Tibial artery (tissue), 4 donors: Measurements from ENCODE around the gene SCARB1.

Source experiments
- DNase-seq, 2 donors: peaks; one replicate each; pipeline ENCODE4 v3.0.0-alpha.2; 2019
- H3K27ac ChIP-seq, 2 donors: fragments of 200-600 bp; sonication (generic) in 1 of 2; 1 replicate in 1 of 2; 2 replicates in 1 of 2; pipeline ENCODE4 v1.5.1; 2018 to 2019; ENCODE audit warnings: mild to moderate bottlenecking in 1 of 2
- H3K27me3 ChIP-seq, 2 donors: fragments of 200-600 bp; sonication (generic) in 1 of 2; one replicate each; pipeline versions ENCODE4 v1.5.1 to v1.6.0; 2016 to 2019
- H3K36me3 ChIP-seq, 3 donors: fragments of 200-600 bp; sonication (generic) in 2 of 3; one replicate each; pipeline ENCODE4 v1.5.1; 2016 to 2019; ENCODE audit warnings: mild to moderate bottlenecking in 2 of 3
- H3K4me1 ChIP-seq, 4 donors: fragments of 200-600 bp; sonication (generic) in 2 of 4; 1 replicate in 3 of 4; 2 replicates in 1 of 4; pipeline ENCODE4 v1.5.1; 2016 to 2019
- H3K4me3 ChIP-seq, 2 donors: fragments of 200-600 bp; sonication (generic) in 1 of 2; 1 replicate in 1 of 2; 2 replicates in 1 of 2; pipeline ENCODE4 v1.5.1; 2018 to 2019; ENCODE audit warnings: mild to moderate bottlenecking in 2 of 2
- H3K9me3 ChIP-seq, 3 donors: fragments of 200-600 bp; sonication (generic) in 1 of 3; one replicate each; pipeline ENCODE4 v1.5.1; 2016 to 2019
- CTCF ChIP-seq, 2 experiments: fragments of 200-600 bp in 1 of 2; fragments of 450-650 bp in 1 of 2; IDR thresholded peaks; one replicate each; pipeline ENCODE4 v1.5.1; 2017 to 2019; ENCODE audit warnings: antibody characterized with exemption in 2 of 2, mild to moderate bottlenecking in 1 of 2, moderate library complexity in 1 of 2
- intact Hi-C: fragments of 100-400 bp; cut with DNase I; formaldehyde crosslinking; loops from one replicate; pipeline ENCODE4 v1.15.0; 2023; ENCODE audit warnings: low total_unique reads

The SCARB1 gene

GRCh38 chr12:124852329-124852831, 11.3 kb downstream of the SCARB1 start:
- H3K27ac ChIP-seq = no peak overlapping the region
- no peak for TF ChIP-seq CTCF (IDR thresholded peaks at IDR 0.05)
- intact Hi-C loops = no loop called here
- H3K36me3 ChIP-seq = no peaks in the 10 kb centered on the region
- peak; percentile 61 to 78 for DNase-seq
- peaks cover 0 to 11% (median 9%) of the 10 kb centered on the region in 4 donors for H3K4me1 ChIP-seq
- H3K9me3 ChIP-seq = no peaks in the 10 kb centered on the region
- H3K4me3 ChIP-seq = no peak overlapping the region
- no peaks in the 10 kb centered on the region for H3K27me3 ChIP-seq

DNA sequence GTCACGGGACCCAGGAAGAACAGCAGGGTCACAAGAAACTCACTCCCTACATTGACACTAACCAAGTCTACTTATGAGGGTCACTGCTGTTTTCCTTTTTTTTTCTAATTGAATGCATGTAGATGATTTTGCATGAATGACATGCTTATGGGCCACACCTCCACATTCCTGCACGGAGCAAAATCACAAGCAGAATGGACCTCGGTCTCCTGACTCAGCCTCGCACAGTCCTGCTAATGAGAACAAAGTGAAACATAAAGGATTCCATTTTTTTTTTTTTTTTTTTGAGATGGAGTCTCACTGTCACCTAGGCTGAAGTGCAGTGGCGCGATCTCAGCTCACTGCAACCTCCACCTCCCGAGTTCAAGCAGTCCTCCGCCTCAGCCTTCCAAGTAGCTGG, 12.3 kb downstream of the SCARB1 start:
- DNase-seq = no peak
- H3K4me3 ChIP-seq = no peak overlapping the region

GRCh38 chr12:124849382-124849781, 14.3 kb downstream of the SCARB1 start:
- Histone ChIP-seq H3K27me3 (no peaks in the 10 kb centered on the region), H3K36me3 (no peaks in the 10 kb centered on the region), H3K4me3 (no peak overlapping the region), H3K27ac (no peak overlapping the region), H3K4me1 (peaks cover 0 to 9% (median 0%) of the 10 kb centered on the region in 4 donors), H3K9me3 (no peaks in the 10 kb centered on the region)
- no peak for DNase-seq
- intact Hi-C loops = no loop called here
- TF ChIP-seq CTCF (IDR thresholded peaks at IDR 0.05) = no peak

More for the DNA sequence above, 12.3 kb downstream of the SCARB1 start:
- Histone ChIP-seq H3K9me3 (no peaks in the 10 kb centered on the region), H3K4me1 (peaks cover 0 to 14% (median 4%) of the 10 kb centered on the region in 4 donors), H3K36me3 (no peaks in the 10 kb centered on the region), H3K27me3 (no peaks in the 10 kb centered on the region), H3K27ac (no peak overlapping the region)
- intact Hi-C loops = no loop called here
- TF ChIP-seq CTCF (IDR thresholded peaks at IDR 0.05) = no peak

DNA sequence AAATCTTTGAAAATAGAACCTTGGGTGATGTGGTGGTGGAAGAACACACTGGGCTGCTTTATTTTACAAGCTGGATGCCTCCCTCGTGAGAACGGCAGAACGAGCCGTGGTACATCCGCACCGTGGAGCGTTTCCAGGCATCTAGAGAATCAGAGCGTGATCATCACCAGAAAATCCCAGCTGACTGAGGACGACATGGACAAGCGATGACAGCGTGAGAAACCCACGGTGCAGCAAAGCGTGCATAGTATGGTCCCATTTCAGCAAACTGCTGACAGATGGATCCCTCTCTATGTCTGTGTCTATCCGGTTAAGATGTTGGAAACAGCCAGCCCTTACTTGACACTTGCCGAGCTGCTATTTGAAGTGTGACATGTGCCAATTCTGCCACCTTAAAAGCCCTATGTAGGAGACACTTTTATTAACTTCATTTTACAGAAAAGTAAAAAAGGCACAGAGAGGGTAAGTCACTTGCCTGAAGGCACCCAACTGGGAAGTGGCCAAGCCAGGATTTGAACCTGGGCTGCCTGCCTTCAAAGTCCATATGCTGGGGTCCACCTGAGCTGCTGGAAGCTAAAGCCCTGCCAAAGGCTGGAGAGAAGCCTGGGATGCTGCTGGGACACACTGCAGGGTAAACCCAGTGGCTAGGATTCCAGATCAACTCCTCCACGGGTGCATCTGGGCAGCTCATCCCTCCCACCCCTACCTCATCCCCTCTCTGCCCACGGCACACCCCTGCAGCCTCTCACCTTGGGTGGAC, 14.9 kb downstream of the SCARB1 start:
- H3K4me1 ChIP-seq = peaks cover 0 to 9% (median 0%) of the 10 kb centered on the region in 4 donors
- TF ChIP-seq CTCF (IDR thresholded peaks at IDR 0.05) = no peak
- no peak overlapping the region for H3K27ac ChIP-seq
- no peaks in the 10 kb centered on the region for H3K36me3 ChIP-seq
- no peaks in the 10 kb centered on the region for H3K9me3 ChIP-seq
- intact Hi-C loops = no loop called here
- H3K27me3 ChIP-seq = no peaks in the 10 kb centered on the region
- H3K4me3 ChIP-seq = no peak overlapping the region
- no peak for DNase-seq

DNA sequence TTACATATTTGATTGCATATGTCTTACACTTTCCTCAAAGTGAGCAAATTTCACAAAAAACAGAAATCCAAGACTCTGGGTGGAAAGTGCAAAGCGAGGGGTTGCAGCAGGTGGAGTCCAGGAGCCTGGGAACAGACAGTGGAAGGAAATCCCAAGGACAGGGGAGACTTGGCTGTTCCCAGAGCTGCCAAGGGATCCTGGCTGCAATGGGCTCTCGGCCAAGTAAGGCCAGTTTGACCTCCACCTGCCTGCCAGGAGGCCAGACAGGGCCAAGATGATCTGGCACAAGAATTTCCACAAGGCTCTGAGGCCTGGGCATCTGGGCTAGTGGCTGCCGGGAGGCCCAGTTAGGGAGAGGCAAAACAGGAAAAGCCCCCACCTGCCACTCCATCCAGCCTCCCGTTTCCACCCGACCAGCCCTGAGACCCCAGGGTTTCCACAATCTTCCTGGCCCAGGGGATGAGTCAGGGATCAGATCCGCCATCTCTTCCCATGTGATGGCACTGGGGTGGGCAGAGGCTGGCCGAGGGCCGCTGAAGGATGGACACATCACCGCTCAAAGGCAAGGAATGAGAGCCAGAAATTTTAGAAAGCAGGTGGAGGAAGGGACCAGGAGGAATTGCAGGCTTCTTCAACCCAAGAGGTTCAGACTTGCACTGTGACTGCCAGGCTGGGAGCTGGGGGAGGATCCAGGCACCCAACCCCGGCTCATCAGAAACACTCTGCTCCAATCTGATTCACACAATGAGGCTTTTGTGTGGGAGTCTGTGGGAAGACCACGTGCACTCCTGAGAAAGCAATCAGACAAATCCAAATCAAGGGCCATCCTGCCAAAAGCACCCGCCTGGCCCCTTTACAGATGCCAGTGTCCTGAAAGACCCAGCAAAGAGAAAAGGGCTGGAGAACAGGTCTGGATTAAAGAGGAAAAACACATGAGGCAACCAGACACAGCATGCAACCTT, 16.3 kb downstream of the SCARB1 start:
- no peak for DNase-seq
- H3K4me1 ChIP-seq = peaks cover 0 to 9% (median 0%) of the 10 kb centered on the region in 4 donors
- H3K27ac ChIP-seq = no peak overlapping the region
- no peaks in the 10 kb centered on the region for H3K36me3 ChIP-seq
- no peak overlapping the region for H3K4me3 ChIP-seq
- intact Hi-C loops = no loop called here
- no peaks in the 10 kb centered on the region for H3K27me3 ChIP-seq
- H3K9me3 ChIP-seq = no peaks in the 10 kb centered on the region
- no peak for TF ChIP-seq CTCF (IDR thresholded peaks at IDR 0.05)
